Activated naive CD4-positive, alpha-beta T cell treated with anti-CD3 and anti-CD28 coated beads, Interleukin-2, amount 50 U/mL, for 72 hours (primary cell): Measurements from ENCODE around the gene OPRL1. TPM values are rescaled to one million over a fixed set of nuclear protein-coding genes. Genes with fewer than 3 reads are reported as not detected.

Experiments
- ATAC-seq, 2 donors: fragments of 150-1000 bp; cut with Tn5 transposase; 2 replicates each; pipeline ENCODE4 v1.10.0; 2021; ENCODE audit warnings: mild to moderate bottlenecking in 2 of 2, moderate library complexity in 2 of 2
- DNase-seq, 2 donors: peaks; one replicate each; pipeline ENCODE4 v3.0.0; 2021 to 2022; ENCODE audit warnings: low spot score in 2 of 2
- H3K27ac Mint-ChIP-seq, 2 donors: one replicate each; pipeline ENCODE4 v1.8.0; 2022; ENCODE audit warnings: mild to moderate bottlenecking in 2 of 2, mixed read lengths in 2 of 2
- H3K36me3 Mint-ChIP-seq, 2 donors: one replicate each; pipeline ENCODE4 v1.8.0; 2022; ENCODE audit warnings: mixed read lengths in 2 of 2
- H3K9me3 Mint-ChIP-seq, 2 donors: one replicate each; pipeline ENCODE4 v1.8.0; 2022; ENCODE audit warnings: mixed read lengths in 2 of 2
- total RNA-seq, 2 donors: library from RNA; stranded (reverse); gene quantifications; one replicate each; pipeline ENCODE4 v1.2.3, GENCODE V29; 2022

The OPRL1 gene
- total RNA-seq, 2 donors from 2014 or later, result 0.32 to 1.2 TPM

- ATAC-seq, result no peak
- peaks cover 11 to 13% of the 10 kb centered on the region in 2 donors for H3K9me3 Mint-ChIP-seq
- H3K36me3 Mint-ChIP-seq, result peaks cover 13 to 15% of the 10 kb centered on the region in 2 donors
- peak; percentile 33 to 44 for DNase-seq
- no peak overlapping the region for H3K27ac Mint-ChIP-seq
Measured at GRCh38 chr20:64145458-64146300, 65.8 kb downstream of the OPRL1 start.

DNA sequence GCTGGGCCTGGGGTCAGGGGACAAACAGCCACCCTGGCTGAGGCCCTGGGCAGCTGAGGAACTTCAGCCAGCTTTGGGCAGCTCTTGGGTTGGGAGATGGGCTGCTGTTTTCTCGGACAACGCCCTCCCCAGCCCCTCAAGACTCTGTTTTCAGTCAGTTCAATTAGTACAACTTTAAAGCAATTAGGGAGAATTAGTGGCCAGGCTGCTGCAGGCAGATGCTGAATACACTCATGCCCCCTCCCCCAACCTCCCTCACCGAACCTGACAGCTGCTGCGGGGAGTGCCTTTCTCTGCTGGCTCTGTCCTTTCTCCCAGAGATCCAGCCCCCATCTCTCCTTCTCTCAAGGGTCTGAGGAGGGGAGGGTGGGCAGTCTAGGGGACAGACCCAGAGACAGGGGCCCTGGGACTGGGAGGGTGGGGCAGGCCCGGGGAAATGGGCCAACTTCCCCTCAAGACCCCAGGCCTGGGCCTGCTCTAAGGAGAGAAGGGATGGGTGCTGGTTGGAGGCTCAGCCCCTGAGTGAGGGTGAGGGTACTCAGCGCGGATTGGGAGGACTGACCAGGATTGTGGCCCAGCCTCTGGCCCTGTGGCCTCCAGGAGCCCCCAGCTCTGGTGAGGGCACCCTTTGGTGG is 66.5 kb downstream of the OPRL1 start:
- H3K9me3 Mint-ChIP-seq, result peaks cover 11 to 13% of the 10 kb centered on the region in 2 donors
- ATAC-seq (no peak), DNase-seq (peak in 1 of 2 donors; percentile 33)
- H3K36me3 Mint-ChIP-seq, result peaks cover 13 to 15% of the 10 kb centered on the region in 2 donors
- no peak overlapping the region for H3K27ac Mint-ChIP-seq

DNA sequence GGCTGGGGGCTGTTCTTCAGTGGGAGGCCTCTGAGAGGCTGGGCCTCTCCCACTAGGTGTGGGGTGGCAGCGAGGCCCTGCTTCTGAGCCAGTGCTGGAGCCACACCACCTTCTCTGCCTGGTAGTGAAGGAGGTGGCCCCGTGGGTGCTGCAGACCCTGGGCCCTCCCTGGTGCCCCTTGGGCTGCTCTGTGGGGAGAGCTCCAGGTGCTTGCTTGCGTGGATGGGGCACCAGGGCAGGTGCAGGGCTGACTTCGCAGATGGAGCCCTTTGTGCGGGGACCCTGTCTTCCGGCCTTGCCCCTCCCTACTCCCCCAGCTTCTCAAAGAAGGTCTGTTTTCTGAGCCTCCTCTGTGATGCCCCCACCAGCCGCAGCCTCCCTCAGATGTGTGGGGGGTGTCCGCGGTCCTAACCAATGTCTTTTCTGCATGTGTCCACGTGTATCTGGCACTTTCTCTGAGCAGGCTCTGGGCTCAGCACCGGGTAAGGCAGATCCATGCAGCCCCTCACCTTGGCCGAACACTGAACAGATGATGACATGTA is 67.1 kb downstream of the OPRL1 start:
- ATAC-seq, result no peak
- peaks cover 11 to 13% of the 10 kb centered on the region in 2 donors for H3K9me3 Mint-ChIP-seq
- H3K36me3 Mint-ChIP-seq, result peaks cover 13 to 15% of the 10 kb centered on the region in 2 donors
- peak in 1 of 2 donors; percentile 11 for DNase-seq
- no peak overlapping the region for H3K27ac Mint-ChIP-seq

DNA sequence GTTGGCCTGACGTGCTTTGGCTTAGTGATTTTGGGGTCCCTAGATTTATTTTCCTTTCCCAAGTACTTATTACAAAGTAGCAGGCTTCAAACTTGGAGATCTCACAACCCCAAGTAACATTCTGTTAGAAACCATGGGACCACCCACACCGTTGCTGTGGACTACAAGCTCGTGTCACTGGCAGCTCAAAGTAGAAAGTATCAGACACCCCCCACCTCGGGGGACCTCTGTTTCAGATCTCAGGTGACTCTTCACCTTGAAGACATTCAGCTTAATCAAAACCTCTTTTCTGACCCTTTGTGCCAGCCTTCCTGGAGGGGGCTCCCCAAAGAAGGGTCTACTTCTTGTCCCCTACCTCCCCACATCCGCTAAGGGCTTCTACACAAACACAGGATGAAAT is 68.7 kb downstream of the OPRL1 start:
- no peak overlapping the region for H3K27ac Mint-ChIP-seq
- DNase-seq, result no peak
- peaks cover 11 to 13% of the 10 kb centered on the region in 2 donors for H3K9me3 Mint-ChIP-seq
- peaks cover 13 to 15% of the 10 kb centered on the region in 2 donors for H3K36me3 Mint-ChIP-seq
- ATAC-seq, result no peak

GRCh38 chr20:64149141-64149540 is 69.3 kb downstream of the OPRL1 start:
- DNase-seq (peak in 1 of 2 donors; percentile 30), ATAC-seq (no peak)
- Mint-ChIP-seq H3K27ac (no peak overlapping the region), H3K9me3 (peaks cover 9 to 13% of the 10 kb centered on the region in 2 donors), H3K36me3 (peaks cover 12 to 14% of the 10 kb centered on the region in 2 donors)

DNA sequence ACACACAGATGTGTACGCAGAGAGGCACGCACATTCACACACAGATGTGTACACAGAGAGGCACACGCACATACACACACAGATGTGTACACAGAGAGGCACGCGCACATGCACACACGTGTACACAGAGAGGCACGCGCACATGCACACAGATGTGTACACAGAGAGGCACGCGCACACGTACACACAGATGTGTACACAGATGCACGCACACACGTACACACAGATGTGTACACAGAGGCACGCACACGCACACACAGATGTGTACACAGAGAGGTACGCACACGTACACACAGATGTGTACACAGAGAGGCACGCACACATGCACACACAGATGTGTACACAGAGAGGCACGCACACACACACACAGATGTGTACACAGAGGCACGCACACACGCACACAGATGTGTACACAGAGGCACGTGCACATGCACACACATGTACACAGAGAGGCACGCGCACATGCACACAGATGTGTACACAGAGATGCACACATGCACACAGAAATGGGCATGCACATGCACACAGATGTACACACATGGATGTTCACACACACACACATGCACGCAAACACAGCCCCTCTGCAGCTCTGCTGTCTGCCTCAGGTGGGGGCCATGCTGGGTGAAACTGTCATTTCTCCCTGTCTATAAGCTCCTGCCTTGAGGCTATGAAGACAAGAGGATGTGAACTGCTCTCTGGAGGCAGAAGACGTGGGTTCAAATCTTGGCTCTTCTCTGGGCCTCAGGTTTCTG is 70.1 kb downstream of the OPRL1 start:
- DNase-seq (no peak), ATAC-seq (no peak)
- Mint-ChIP-seq H3K36me3 (peaks cover 4 to 5% of the 10 kb centered on the region in 2 donors), H3K27ac (no peak overlapping the region), H3K9me3 (peaks cover 2 to 5% of the 10 kb centered on the region in 2 donors)

Other genes starting within 250 kb of the OPRL1 start
- 1 to 10 TPM in 1 of 2 donors, under 1 TPM in 1; 0.39 to 1.2 TPM for gene ZBTB46, start 248.8 kb upstream of the OPRL1 start, total RNA-seq
- gene ABHD16B, start 218.6 kb upstream of the OPRL1 start, total RNA-seq, result not detected
- 10 to 100 TPM; 31.3 to 62.1 TPM for gene TPD52L2, start 214.8 kb upstream of the OPRL1 start, total RNA-seq
- gene DNAJC5, start 185.0 kb upstream of the OPRL1 start, total RNA-seq, result 10 to 100 TPM; 30.7 to 41.9 TPM
- 10 to 100 TPM; 21.3 to 32.7 TPM for gene UCKL1, start 123.7 kb upstream of the OPRL1 start, total RNA-seq
- 10 to 100 TPM in 1 of 2 donors, 1 to 10 TPM in 1; 10.0 to 21.4 TPM for gene ZNF512B, start 110.2 kb upstream of the OPRL1 start, total RNA-seq
- gene SAMD10, start 100.4 kb upstream of the OPRL1 start, total RNA-seq, result 10 to 100 TPM in 1 of 2 donors, 1 to 10 TPM in 1; 8.2 to 65.4 TPM
- 10 to 100 TPM; 82.1 to 82.7 TPM for gene PRPF6, start 99.0 kb upstream of the OPRL1 start, total RNA-seq
- gene C20orf204, start 43.9 kb upstream of the OPRL1 start, total RNA-seq, result 10 to 100 TPM; 14.2 to 18.8 TPM
- gene SOX18, start 30.4 kb upstream of the OPRL1 start, total RNA-seq, result 1 to 10 TPM in 1 of 2 donors, under 1 TPM in 1; 0.39 to 1.4 TPM
- 10 to 100 TPM; 21.9 to 79.3 TPM for gene TCEA2, start 16.9 kb upstream of the OPRL1 start, total RNA-seq
- 10 to 100 TPM; 21.5 to 47.8 TPM for gene RGS19, start 564 bp upstream of the OPRL1 start, total RNA-seq
- gene LKAAEAR1, start 4.3 kb downstream of the OPRL1 start, total RNA-seq, result not detected
- not detected for gene NPBWR2, start 27.5 kb downstream of the OPRL1 start, total RNA-seq
- under 1 TPM in 1 of 2 donors, not detected in 1; 0.16 TPM for gene MYT1, start 84.4 kb downstream of the OPRL1 start, total RNA-seq
- 10 to 100 TPM; 25.3 to 39.6 TPM for gene PCMTD2, start 175.7 kb downstream of the OPRL1 start, total RNA-seq